HL-60/S4 treated with phorbol 12-myristate 13-acetate at 8.2 ng/mL for 4 days and 3 days (cell line): ENCODE measurements around the gene ABCA1.
"Not testable (repeated sequence)": the region's sequence is repeated elsewhere in the genome, so short reads cannot be mapped to it uniquely, and the experiment has no call there.

Source experiments
- in situ Hi-C: fragments of 300-500 bp; cut with MboI; formaldehyde crosslinking; loops from 2 replicates; pipeline ENCODE4 v1.15.0; 2022; ENCODE audit warnings: low sequenced_read_pairs

Gene ABCA1

GRCh38 chr9:104774831-104775573, 153.0 kb downstream of the ABCA1 start:
- in situ Hi-C loops, result loop anchor here (25.0 kb wide), 1 partner anchor 637 kb away; no protein-coding TSS in a partner anchor

DNA sequence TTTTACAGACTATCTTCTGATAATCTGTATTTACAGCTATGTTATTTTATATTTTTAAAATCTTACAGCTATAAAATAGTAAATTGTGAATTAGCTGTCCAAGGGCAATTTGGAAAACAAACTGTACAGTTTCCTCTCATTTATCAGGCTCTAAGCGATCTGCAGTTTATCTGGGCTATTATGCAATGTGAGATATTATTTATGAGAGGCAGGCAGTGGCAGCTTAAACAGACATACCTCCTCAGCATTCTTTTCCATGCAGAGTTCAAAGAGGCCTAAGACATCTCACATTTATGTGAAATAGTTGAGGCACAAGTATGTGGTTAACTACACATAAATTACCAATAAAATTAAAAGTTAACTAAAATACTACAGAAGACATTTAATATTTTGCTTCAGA, 153.8 kb downstream of the ABCA1 start:
- in situ Hi-C loops, result no loop called here

DNA sequence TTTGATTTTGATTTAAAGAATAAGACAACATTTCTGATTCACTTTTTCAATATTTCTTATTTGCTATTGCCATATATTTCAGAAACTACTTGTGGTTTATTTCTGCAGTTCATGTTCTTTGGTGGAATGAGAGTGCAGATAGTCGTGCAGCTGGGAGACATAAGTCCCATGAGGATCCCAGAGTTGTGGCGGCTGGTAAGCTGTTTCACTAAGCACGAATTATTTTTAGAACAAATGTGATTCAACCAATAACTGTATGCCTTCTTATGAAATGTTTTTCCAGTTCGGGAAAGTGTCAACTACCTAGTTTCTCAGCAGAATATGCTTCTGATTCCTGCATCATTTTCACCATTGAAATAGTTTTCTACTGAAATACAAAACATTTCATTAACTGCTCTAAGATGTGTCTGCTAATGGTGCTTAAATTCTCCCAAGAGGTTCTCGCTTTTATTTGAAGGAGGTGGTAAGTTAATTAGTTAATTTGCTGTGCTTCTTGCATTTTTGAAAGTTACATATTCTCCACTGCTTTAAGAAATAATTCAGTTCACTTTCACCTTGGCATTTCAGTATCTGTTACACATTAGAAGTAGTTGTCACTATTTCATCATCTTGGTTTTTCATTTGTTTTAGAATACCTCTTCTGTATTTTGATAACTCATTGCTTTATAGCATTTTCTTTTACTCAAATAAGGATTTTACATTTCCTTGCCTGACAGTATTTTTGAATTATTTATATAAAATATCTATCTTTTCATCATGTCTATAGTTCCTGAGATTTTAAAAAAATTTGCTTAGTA, 155.0 kb downstream of the ABCA1 start:
- in situ Hi-C loops, result no loop called here

DNA sequence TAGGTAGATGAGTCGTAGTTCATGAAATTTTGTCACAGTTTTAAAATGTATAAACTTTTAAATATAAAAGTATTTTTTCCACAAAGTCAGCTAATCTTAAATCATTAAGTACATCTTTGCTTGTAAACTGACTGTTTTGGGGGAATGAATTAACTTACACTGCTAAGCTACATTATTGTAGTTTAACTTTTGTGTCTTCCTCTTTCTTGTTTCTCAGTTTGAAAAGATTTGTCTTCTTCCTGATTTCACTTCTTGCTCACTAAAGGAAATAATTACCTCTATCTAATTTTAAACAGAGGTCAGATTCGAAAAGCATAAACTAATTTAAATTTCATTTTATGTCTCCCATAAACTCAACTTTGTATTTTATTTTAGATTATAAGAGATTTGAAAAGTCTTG, 158.3 kb downstream of the ABCA1 start:
- in situ Hi-C loops, result no loop called here

DNA sequence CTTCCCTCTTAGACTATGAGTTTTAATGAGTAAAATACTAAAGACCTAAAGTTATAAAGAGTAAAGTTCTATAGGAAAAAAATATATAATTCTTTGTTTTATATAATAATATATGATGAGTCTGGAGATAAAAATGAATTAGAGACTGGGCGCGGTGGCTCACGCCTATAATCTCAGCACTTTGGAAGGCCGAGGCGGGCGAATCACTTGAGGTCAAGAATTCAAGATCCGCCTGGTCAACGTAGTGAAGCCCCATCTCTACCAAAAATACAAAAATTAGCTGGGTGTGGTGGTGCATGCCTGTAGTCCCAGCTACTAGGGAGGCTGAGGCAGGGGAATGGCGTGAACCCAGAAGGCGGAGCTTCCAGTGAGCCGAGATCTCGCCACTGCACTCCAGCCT, 158.9 kb downstream of the ABCA1 start:
- in situ Hi-C loops, result not testable (repeated sequence)

GRCh38 chr9:104767507-104767906, 160.4 kb downstream of the ABCA1 start:
- in situ Hi-C loops, result no loop called here

- in situ Hi-C loops, result no loop called here
These were observed 161.9 kb downstream of the ABCA1 start for GRCh38 chr9:104766025-104766424.

- in situ Hi-C loops, result no loop called here
These were observed 162.8 kb downstream of the ABCA1 start for GRCh38 chr9:104765138-104765537.

DNA sequence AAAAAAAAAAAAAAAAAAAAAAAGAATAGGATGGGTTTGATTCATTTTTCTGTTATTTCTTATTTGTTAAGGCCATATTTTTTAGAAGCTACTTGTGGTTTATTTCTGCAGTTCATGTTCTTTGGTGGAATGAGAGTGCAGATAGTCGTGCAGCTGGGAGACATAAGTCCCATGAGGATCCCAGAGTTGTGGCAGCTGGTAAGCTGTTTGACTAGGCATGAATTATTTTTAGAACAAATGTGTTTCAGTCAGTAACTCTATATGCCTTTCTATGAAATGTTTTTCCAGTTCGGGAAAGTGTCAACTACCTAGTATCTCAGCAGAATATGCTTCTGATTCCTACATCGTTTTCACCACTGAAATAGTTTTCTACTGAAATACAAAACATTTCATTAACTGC, 169.0 kb downstream of the ABCA1 start:
- in situ Hi-C loops, result no loop called here

DNA sequence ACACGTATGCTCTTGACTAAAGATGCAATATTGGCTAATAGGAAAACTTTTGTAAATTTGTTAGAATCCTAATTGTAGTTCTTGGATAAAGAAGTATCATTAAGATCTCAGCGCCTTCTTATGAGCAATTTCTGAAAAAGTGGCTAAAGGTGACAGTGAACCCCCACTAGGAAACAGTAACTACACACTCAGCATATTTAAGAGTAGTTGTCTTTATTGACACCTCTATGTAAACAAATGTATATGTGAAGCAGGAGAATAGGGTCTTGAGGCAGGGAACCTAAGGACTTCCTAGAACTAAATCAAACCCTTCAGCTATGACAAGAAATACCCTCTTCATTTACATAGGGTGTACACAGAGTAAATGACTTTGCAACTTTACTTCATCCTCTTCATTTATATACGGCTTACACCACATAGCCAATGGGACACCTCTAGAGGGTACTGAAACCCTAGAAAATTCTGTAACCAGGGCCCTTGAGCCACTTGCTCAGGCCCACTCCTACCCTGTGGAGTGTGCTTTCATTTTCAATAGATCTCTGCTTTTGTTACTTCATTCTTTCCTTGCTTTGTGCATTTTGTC, 177.7 kb downstream of the ABCA1 start:
- in situ Hi-C loops, result no loop called here

- in situ Hi-C loops, result no loop called here
These were observed 179.5 kb downstream of the ABCA1 start for GRCh38 chr9:104748359-104749031.

DNA sequence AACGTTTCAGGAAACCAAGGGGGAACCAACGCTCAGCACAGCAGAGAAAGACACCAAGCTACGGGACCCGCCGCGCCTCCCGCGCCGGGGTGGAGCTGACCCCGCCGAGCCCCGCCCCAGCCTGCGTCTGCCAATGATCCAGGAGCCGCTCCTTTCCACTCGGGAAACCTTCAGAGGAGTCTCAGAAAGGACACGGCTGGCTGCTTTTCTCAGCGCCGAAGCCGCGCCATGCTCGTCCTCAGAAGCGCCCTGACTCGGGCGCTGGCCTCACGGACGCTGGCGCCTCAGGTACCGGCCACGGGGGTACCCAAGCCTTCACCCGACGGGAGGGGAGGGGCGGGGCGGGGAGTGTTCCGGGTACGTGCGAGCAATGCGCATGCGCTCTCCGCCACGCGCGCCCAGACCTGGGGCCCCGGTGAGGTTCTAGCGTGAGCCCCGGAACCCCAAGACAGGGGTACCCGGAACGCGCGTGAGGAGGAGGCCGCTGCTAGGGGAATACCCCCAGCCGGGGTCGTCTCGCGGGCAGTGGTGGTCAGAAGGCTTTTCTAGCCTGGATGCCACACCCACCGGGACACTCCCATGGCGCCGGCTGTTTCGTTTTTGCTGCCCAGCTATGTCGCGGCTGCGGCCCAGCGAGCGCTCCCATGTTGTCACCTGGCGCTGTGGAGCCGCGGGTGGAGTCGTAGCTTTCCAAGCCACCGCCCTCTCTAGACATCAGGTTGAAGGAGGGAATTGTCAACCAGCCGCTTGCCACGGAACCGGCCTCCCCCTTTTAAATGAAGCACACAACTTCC, 180.2 kb downstream of the ABCA1 start, which contains the start of gene NIPSNAP3A:
NIPSNAP3A (plus strand) TSS at position 119 of the 794 bp plus-strand sequence; CDS start at position 229, 110 bp downstream.
- in situ Hi-C loops, result no loop called here

DNA sequence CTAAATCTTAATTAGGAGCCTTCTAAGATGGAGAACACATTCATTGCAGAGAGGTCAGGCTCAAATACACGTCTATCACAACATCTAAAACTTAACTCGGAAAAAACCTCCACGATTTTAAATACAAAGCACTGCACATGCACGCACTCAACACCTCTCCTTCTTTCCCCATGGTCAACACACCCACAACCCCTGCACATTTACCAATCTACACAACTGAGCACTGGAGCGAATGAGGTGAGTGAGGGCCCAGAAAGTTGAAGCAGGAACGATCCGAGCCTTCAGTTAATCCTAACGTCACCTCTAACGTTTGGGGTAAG, 180.8 kb downstream of the ABCA1 start:
- in situ Hi-C loops, result no loop called here

DNA sequence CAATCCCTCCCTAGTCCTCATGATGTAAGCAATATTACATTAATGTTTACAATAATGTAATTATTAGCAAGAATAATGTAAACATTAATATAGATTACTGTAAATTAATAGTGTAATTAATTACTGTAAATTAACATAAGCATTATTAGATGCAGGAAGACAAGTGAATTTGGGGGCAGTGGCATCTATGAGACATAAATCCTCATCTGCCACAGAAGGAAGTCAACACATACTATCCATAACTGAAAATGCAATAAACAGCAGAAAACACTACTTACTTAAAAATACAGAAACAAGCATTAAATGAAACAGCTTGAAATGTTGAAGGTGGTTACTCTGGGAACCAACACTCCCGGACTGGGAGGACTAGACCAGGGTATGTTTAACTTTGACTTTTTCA, 181.2 kb downstream of the ABCA1 start:
- in situ Hi-C loops, result no loop called here

DNA sequence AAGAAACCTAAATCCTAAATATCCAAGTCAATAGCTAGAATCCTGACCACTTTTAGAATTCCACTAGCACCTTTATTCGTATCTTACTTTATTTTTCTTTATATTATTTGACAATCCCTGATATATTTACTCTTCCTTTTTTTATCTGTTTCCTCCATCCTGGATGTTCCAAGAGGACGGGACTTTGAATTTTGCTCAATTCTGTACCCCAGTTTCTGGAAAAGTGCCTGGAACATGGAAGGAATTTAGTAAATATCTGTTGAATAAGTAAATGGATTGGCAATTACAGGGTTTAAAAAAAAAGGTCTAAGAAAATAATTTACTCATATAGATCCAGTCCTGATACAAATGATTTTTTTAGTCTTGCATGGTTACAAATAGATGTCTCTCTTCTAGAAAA, 181.7 kb downstream of the ABCA1 start:
- in situ Hi-C loops, result no loop called here

GRCh38 chr9:104745852-104746251, 182.1 kb downstream of the ABCA1 start:
- in situ Hi-C loops, result no loop called here

GRCh38 chr9:104743376-104743985, 184.5 kb downstream of the ABCA1 start:
- in situ Hi-C loops, result no loop called here

DNA sequence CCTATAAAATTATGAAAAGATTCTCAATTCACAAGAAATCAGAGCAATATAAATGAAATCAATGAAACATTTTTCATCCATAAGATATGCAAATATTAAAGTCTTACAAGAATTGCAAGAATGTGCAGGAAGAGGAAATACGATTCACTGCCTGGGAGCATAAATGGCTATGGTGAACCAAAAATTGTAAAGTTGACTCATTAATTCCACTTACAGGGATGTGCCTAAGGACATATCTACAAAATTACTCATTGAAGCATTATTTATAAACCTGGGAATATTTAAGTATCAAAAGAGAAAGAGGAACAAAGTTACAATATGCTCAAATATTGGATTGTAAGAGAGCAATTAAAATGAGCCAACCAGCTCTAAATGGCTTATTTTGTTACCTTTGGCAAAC, 187.3 kb downstream of the ABCA1 start:
- in situ Hi-C loops, result no loop called here

DNA sequence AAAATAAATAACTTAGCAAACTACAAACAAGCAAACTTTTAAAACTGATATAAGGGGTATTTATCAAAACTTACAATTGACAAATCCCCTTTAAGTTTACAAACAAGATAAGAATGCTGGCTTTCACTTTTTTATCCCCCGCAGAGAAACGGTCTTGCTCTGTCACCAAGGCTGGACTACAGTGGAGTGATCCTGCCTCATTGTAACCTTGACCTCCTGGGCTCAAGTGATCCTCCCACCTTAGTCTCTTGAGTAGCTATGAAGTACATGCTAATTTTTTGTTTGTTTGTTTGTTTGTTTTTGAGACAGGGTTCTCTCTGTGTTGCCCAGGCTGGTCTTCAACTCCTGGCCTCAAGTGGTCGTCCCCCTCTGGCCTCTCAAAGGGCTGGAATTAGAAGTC, 189.5 kb downstream of the ABCA1 start:
- in situ Hi-C loops, result no loop called here
